Lower leg skin (tissue), 4 donors: ENCODE measurements around the gene EXTL1. TPM values are rescaled to one million over a fixed set of nuclear protein-coding genes. Genes with fewer than 3 reads are reported as not detected.

Experiments
- DNase-seq, 2 donors: peaks; one replicate each; pipeline ENCODE4 v3.0.0-alpha.2; 2019; ENCODE audit warnings: low spot score in 2 of 2
- H3K4me3 ChIP-seq: fragments of 200-600 bp; sonication (generic); 2 replicates; pipeline ENCODE4 v1.5.1; 2017; ENCODE audit warnings: mild to moderate bottlenecking, low read depth; ENCODE audit not compliant: poor library complexity, severe bottlenecking
- POLR2A ChIP-seq, 2 donors: fragments of 450-650 bp; IDR thresholded peaks; one replicate each; pipeline ENCODE4 v1.6.1; 2016 to 2017; ENCODE audit warnings: antibody characterized with exemption in 2 of 2, mild to moderate bottlenecking in 1 of 2, moderate library complexity in 1 of 2
- WGBS, 2 donors: methylation state at CpG; one replicate each; pipeline ENCODE4 v1.1.5; 2018; 5-methylcytosine and 5-hydroxymethylcytosine counted together
- intact Hi-C: fragments of 100-400 bp; cut with DNase I; formaldehyde crosslinking; loops from one replicate; pipeline ENCODE4 v1.15.0; 2023; ENCODE audit warnings: low total_unique reads
- total RNA-seq, 4 donors: library from RNA; depleted of rRNA; stranded (reverse); fragments of >200 nt; gene quantifications; one replicate each; pipeline ENCODE4 v1.1.0, GENCODE V29; 2016
- TF ChIP-seq, protein P1 (sequence below), 3 donors: fragments of 450-650 bp; IDR thresholded peaks; one replicate each; pipeline ENCODE4 v1.5.1; 2016; ENCODE audit warnings: antibody characterized with exemption in 3 of 3, mild to moderate bottlenecking in 3 of 3, moderate library complexity in 2 of 3

EXTL1 gene
- total RNA-seq, 4 donors from 2014 or later, result 0.34 to 3.9 (median 2.2) TPM

DNA sequence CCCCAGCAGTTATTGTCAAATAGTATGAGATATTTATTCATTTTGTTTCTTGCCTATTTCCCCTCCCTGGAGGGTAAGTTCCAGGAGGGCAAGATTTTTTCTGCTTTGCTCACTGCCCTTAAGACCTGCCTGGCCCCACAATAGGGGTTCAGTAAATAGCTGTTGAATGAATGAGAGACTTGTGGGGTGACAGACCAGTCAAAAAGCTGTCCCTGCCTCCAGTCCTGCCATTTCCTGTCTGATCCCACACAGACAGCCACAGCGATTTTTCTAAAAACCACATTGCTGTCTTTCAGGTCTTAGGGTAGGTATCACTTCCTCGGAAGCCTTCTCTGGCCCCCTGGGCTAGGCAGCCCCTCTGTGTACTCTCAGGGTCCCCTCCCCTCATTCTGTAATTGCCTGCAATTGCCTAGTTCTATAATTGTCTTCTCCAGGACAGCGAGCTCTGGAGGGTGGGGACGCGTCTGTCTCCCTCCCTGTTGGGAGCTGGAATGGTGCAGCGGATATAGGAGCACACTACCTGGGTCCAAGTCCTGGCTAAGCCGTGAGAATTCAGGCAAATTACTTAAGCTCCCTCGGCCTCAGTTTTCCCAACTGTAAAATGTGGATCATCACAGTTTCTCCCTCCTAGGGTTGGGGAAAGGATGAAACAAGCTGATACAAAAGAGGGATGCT lies 1.8 kb upstream of the EXTL1 start:
- 80 to 81% methylated on average over 8 of the region's 8 CpGs for WGBS, 2 donors
- no peak overlapping the region for H3K4me3 ChIP-seq
- no peak for DNase-seq
- intact Hi-C loops, result no loop called here
- TF ChIP-seq POLR2A (IDR thresholded peaks at IDR 0.05), result no peak
- TF ChIP-seq, protein P1, sequence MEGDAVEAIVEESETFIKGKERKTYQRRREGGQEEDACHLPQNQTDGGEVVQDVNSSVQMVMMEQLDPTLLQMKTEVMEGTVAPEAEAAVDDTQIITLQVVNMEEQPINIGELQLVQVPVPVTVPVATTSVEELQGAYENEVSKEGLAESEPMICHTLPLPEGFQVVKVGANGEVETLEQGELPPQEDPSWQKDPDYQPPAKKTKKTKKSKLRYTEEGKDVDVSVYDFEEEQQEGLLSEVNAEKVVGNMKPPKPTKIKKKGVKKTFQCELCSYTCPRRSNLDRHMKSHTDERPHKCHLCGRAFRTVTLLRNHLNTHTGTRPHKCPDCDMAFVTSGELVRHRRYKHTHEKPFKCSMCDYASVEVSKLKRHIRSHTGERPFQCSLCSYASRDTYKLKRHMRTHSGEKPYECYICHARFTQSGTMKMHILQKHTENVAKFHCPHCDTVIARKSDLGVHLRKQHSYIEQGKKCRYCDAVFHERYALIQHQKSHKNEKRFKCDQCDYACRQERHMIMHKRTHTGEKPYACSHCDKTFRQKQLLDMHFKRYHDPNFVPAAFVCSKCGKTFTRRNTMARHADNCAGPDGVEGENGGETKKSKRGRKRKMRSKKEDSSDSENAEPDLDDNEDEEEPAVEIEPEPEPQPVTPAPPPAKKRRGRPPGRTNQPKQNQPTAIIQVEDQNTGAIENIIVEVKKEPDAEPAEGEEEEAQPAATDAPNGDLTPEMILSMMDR (IDR thresholded peaks at IDR 0.05), result no peak

DNA sequence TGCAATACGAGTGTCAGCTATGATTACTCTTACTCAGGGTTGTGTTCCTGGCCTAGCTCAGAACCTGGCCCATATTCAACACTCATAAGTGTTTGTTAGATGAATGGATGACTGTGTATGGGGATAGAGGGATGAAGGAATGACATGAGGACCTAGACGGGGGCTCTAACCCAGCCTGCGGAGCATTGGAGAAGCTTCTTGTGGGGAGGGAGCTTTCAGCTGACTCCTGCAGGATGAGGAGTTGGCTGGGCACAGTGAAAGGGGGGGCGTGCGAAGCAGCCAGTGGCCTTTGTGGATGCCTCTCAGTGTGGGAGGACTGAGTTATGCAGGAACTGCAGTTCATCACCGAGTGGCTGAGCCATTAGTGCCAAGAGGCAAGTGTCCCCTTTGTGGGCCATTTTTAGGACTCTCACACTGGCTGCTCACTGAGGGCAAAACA lies 1.2 kb upstream of the EXTL1 start:
- H3K4me3 ChIP-seq, result no peak overlapping the region
- DNase-seq, result no peak
- 55 to 61% methylated on average over 6 of the region's 6 CpGs for WGBS, 2 donors
- TF ChIP-seq, protein P1 (IDR thresholded peaks at IDR 0.05), result no peak
- no peak for TF ChIP-seq POLR2A (IDR thresholded peaks at IDR 0.05)
- intact Hi-C loops, result no loop called here

DNA sequence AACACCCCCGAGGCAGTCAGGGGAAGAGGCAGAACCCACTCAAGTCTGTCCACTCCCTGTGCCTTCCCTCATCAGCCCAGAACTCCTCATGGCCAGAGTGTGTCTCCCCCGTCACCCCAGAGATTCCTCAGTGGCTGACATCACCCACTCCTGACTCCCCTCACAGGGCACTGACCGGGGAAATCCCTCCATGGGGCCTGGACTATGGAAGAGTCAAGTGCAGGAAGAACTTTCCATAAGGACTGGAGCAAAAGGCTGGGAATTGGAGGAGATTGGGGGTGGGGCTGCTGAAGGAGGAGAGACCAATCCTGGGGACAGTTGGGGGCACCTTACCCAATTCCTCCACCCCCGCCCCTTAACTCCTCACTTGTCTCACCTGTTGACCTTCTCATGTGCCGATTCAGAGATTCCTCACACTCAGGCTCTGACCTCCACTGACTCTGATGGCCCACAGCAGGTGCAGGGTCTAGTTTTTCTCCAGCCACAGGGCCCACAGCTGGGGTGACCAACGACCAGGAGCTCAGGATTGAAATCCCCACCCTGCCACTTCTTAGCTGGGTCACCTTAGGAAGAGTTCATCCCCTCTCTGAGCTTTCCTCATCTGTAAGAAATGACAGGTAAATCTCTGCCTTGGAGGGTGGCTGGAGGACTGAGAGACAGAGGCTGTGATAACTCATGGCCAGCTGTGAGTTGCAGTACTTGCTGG lies 481 bp upstream of the EXTL1 start:
- DNase-seq, result no peak
- 79% methylated on average over 5 to 6 of the region's 6 CpGs for WGBS, 2 donors
- H3K4me3 ChIP-seq, result no peak overlapping the region
- intact Hi-C loops, result no loop called here
- TF ChIP-seq, protein P1 (IDR thresholded peaks at IDR 0.05), result no peak
- no peak for TF ChIP-seq POLR2A (IDR thresholded peaks at IDR 0.05)

GRCh38 chr1:26022404-26022779 lies 817 bp downstream of the EXTL1 start:
- H3K4me3 ChIP-seq, result no peak overlapping the region
- TF ChIP-seq, protein P1 (IDR thresholded peaks at IDR 0.05), result no peak
- no peak for TF ChIP-seq POLR2A (IDR thresholded peaks at IDR 0.05)
- DNase-seq, result no peak
- 46 to 58% methylated on average over 3 to 6 of the region's 8 CpGs for WGBS, 2 donors
- intact Hi-C loops, result no loop called here

DNA sequence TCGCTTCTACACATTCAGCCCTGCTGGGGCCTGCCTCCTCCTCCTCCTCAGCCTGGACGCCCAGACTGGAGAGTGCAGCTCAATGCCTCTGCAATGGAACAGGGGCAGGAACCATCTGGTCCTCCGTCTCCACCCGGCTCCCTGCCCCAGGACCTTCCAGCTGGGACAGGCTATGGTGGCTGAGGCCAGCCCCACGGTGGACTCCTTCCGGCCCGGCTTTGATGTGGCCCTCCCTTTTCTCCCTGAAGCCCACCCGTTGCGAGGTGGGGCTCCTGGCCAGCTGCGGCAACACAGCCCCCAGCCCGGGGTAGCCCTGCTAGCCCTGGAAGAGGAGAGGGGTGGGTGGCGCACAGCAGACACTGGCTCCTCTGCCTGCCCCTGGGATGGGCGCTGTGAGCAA lies 1.4 kb downstream of the EXTL1 start:
- 67 to 75% methylated on average over 13 of the region's 13 CpGs for WGBS, 2 donors
- H3K4me3 ChIP-seq, result no peak overlapping the region
- DNase-seq, result no peak
- TF ChIP-seq, protein P1 (IDR thresholded peaks at IDR 0.05), result no peak
- no peak for TF ChIP-seq POLR2A (IDR thresholded peaks at IDR 0.05)
- intact Hi-C loops, result no loop called here
